BLaER1 treated with 17β-estradiol and CSF1 and Interleukin-3, amounts not matched to agents 10 nM and 100 nM (cell line): Measurements from ENCODE around the gene GALNTL6.
"Not testable (repeated sequence)": the region's sequence is repeated elsewhere in the genome, so short reads cannot be mapped to it uniquely, and the experiment has no call there.

Experiments used
- H3K27ac ChIP-seq, 11 experiments: shearing (Covaris generic); formaldehyde crosslinking; 2 replicates each; pipeline ENCODE4 v1.8.1; 2022
- H3K27me3 ChIP-seq, 11 experiments: shearing (Covaris generic); formaldehyde crosslinking; 2 replicates each; pipeline ENCODE4 v1.8.1; 2022
- H3K36me3 ChIP-seq, 11 experiments: shearing (Covaris generic); formaldehyde crosslinking; 2 replicates each; pipeline ENCODE4 v1.8.1; 2022
- H3K4me1 ChIP-seq, 10 experiments: shearing (Covaris generic); formaldehyde crosslinking; 2 replicates each; pipeline ENCODE4 v1.8.1; 2022
- H3K4me2 ChIP-seq, 11 experiments: shearing (Covaris generic); formaldehyde crosslinking; 2 replicates each; pipeline ENCODE4 v1.8.1; 2022
- H3K4me3 ChIP-seq, 10 experiments: shearing (Covaris generic); formaldehyde crosslinking; 2 replicates each; pipeline ENCODE4 v1.8.1; 2022
- H3K9ac ChIP-seq, 11 experiments: shearing (Covaris generic); formaldehyde crosslinking; 2 replicates each; pipeline ENCODE4 v1.8.1; 2022
- H3K9me3 ChIP-seq, 11 experiments: shearing (Covaris generic); formaldehyde crosslinking; replicated peaks in 1 of 11; 2 replicates each; pipeline ENCODE4 v1.8.1; 2022
- H4K20me1 ChIP-seq, 11 experiments: shearing (Covaris generic); formaldehyde crosslinking; 2 replicates each; pipeline ENCODE4 v1.8.1; 2022
- Cebpa-rat ChIP-seq, 11 experiments: shearing (Covaris generic); IDR thresholded peaks; 2 replicates each; pipeline ENCODE4 v1.8.1; 2022

GALNTL6 gene

DNA sequence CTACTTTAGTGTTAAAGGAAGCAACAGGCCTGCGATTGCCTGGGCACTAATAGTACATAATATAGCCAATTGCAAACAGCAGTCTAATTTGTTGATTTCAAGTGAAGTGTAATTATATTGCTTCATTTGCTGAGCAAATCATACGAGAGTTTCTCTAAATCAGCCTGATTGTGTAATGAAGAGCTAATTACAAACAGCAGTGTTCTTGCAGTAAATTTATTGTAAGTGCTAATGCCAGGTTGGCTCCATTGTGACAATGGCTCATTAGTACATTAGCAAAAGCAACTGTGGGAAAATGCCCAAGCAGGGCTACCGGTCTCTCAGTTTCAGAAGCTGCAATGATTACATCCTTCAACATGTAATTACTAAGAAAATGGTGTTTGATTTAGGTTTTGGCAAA is 591.5 kb downstream of the GALNTL6 start:
- Histone ChIP-seq H3K27ac (no peak overlapping the region), H3K4me1 (no peaks in the 10 kb centered on the region), H3K36me3 (no peaks in the 10 kb centered on the region), H3K4me3 (no peak overlapping the region), H3K4me2 (no peak overlapping the region), H3K9ac (no peak overlapping the region), H4K20me1 (no peaks in the 10 kb centered on the region), H3K27me3 (no peaks in the 10 kb centered on the region), H3K9me3 (no peaks in the 10 kb centered on the region)
- TF ChIP-seq Cebpa-rat (IDR thresholded peaks at IDR 0.05): 0 out of 22 replicates have a peak, but pooled peaks of 1 of the 11 experiments have one; percentile 13

DNA sequence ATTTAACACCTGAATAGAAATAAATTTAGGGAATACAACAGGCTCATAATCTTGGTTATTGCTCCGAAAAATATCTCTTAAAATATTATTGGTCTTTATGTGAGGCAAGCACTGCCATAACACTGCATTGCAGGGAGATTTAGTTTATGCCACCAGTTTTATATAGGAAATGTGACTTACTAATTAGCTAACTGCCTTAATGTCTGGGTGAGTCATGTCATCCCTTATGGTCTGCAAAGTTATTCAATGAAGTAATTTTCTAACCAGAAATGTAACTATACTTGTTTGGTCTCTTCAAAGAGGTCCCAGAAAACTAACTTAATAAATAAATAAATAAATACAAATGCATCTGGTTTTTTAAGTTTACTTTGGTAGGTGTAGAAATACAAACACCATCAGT is 597.2 kb downstream of the GALNTL6 start:
- Histone ChIP-seq H3K27ac (no peak overlapping the region), H4K20me1 (no peaks in the 10 kb centered on the region), H3K4me1 (peaks cover 0 to 20% (median 0%) of the 10 kb centered on the region in 10 experiments; a peak in 7 of 20 replicates), H3K4me2 (no peak overlapping the region), H3K27me3 (no peaks in the 10 kb centered on the region), H3K4me3 (no peak overlapping the region), H3K9me3 (no peaks in the 10 kb centered on the region), H3K9ac (no peak overlapping the region), H3K36me3 (no peaks in the 10 kb centered on the region)
- no peak for TF ChIP-seq Cebpa-rat (IDR thresholded peaks at IDR 0.05)

DNA sequence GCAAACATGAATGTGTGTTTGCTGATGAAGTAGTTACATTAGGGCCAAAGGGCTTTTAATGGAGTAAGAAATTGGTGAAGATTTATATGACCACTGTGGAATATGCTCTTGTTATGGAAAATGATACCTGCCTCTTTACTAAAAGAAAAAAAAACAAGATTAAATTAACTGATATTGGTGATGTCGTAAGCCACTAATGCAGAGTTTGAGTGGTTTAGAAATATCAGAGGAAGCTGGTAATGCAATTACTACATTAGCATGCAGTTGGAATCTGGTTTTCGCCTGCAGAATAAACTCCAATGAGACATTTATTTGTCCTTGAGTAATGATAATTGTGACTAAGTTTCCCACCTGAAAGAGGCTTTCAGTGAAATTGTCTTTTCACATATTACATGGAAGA is 597.9 kb downstream of the GALNTL6 start:
- Histone ChIP-seq H3K27ac (no peak overlapping the region), H3K4me1 (peaks cover 0 to 20% (median 0%) of the 10 kb centered on the region in 10 experiments; a peak in 7 of 20 replicates), H4K20me1 (no peaks in the 10 kb centered on the region), H3K27me3 (no peaks in the 10 kb centered on the region), H3K4me2 (no peak overlapping the region), H3K4me3 (no peak overlapping the region), H3K36me3 (no peaks in the 10 kb centered on the region), H3K9ac (no peak overlapping the region), H3K9me3 (no peaks in the 10 kb centered on the region)
- no peak for TF ChIP-seq Cebpa-rat (IDR thresholded peaks at IDR 0.05)

DNA sequence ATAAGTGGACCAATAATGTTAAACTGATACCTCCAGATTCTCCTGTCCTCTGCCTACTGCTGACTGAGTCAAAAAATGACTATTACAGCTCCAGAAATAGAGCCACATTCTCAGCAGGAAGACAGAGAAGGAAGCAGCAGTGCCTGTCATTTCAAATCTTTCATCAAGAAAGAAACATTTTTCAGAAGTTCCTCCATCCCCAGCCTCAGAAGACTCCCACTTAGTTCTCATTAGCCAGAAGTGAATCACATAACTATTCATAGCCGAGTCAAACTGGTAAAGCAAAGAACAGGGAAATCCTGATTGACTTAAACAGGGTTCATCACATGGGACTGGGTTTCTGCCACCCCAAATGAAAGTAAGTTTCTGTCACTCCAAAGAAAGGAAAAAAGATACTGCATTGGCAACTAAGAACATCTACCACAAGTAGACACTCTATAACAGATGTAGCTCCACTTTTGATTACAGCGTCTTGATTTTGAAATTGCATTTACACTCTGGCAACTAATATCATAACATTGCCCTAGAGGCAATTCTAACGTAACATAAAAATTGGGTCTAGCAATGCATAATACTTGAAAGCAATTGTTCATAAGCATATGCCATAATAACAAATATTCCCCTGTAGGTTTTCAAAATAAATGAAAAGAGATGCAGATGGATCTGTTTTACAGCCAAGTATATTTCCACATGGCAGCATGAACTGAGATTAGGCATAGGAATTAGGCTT is 599.8 kb downstream of the GALNTL6 start:
- peaks cover 0 to 20% (median 0%) of the 10 kb centered on the region in 10 experiments; a peak in 7 of 20 replicates for H3K4me1 ChIP-seq
- H3K9me3 ChIP-seq: no peaks in the 10 kb centered on the region
- no peaks in the 10 kb centered on the region for H4K20me1 ChIP-seq
- no peak overlapping the region; a peak in 1 of 22 replicates for H3K9ac ChIP-seq
- H3K4me3 ChIP-seq: no peak overlapping the region
- H3K4me2 ChIP-seq: peak overlapping the region in 3 of 11 experiments; percentile 19 to 57 (median 54); a peak in 4 of 22 replicates
- peak overlapping the region in 1 of 11 experiments; percentile 6; a peak in 2 of 22 replicates for H3K27ac ChIP-seq
- no peak for TF ChIP-seq Cebpa-rat (IDR thresholded peaks at IDR 0.05)
- no peaks in the 10 kb centered on the region for H3K27me3 ChIP-seq
- H3K36me3 ChIP-seq: no peaks in the 10 kb centered on the region

DNA sequence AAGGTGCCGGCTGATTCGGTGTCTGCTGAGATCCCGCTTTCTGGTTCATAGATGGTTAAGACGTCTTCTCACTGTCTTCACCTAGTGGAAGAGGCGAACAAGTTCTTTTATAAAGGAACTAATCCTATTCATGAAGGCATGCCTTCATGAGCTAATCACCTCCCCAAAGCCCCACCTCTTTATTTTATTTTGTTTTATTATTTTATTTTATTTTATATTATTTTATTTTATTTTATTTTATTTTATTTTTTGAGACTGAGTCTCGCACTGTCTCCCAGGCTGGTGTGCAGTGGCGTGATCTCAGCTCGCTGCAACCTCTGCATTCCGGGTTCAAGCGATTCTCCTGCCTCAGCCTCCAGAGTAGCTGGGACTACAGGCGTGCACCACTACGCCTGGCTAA is 615.8 kb downstream of the GALNTL6 start:
- H4K20me1 ChIP-seq, H3K27me3 ChIP-seq, H3K4me1 ChIP-seq, H3K36me3 ChIP-seq, H3K27ac ChIP-seq, H3K9me3 ChIP-seq, H3K4me3 ChIP-seq, H3K9ac ChIP-seq, H3K4me2 ChIP-seq: not testable (repeated sequence)

DNA sequence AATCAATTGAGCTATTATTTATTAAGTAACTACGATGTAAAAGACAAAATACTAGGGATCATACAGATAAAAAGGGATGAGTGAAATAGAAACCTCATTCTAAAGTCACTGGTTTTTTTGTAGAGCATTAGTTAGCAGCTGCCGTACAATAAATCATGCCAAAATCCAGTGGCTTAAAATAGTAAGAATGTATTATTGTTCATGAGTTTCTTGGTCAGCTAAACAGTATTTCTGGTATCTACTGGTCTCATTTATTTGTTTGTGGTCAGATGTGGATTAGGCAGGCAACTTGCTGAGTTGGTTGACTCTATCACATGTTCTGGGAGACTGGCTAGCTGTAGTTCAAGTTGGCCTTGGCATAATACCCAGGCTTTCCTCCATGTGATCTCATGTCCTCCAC is 667.3 kb downstream of the GALNTL6 start:
- H3K4me3 ChIP-seq: no peak overlapping the region
- H3K36me3 ChIP-seq: no peaks in the 10 kb centered on the region
- H3K4me1 ChIP-seq: no peaks in the 10 kb centered on the region
- H3K9me3 ChIP-seq: peaks cover 13 to 21% (median 17%) of the 10 kb centered on the region in 11 experiments
- no peaks in the 10 kb centered on the region for H4K20me1 ChIP-seq
- no peak for TF ChIP-seq Cebpa-rat (IDR thresholded peaks at IDR 0.05)
- H3K9ac ChIP-seq: no peak overlapping the region
- H3K4me2 ChIP-seq: no peak overlapping the region
- H3K27ac ChIP-seq: no peak overlapping the region
- H3K27me3 ChIP-seq: no peaks in the 10 kb centered on the region

DNA sequence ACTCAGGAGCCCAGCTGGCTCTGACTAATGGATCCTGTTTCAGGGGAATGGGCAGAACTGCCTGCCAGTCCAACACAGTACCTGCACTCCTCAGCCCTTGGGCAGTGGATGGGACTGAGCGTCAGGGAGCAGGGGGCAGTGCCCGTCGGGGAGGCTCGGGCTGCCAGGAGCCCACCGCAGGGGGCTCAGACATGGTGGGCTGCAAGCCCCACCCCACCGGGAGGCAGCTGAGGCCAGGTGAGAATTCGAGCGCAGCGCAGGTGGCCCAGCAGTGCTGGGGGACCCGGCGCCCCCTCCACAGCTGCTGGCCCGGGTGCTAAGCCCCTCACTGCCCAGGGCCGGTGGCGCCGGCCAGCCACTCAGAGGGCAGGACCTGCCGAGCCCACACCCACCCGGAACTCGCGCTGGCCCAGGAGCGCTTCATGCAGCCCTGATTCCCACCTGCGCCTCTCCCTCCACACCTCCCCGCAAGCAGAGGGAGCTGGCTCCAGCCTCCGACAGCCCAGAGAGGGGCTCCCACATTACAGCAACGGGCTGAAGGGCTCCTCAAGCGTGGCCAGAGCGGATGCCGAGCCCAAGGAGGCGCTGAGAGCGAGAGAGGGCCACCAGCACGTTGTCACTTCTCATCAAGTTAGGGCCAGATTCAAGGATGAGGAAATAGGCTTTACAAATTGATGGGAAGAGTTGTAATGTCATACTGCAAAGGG is 668.8 kb downstream of the GALNTL6 start:
- no peaks in the 10 kb centered on the region for H3K4me1 ChIP-seq

DNA sequence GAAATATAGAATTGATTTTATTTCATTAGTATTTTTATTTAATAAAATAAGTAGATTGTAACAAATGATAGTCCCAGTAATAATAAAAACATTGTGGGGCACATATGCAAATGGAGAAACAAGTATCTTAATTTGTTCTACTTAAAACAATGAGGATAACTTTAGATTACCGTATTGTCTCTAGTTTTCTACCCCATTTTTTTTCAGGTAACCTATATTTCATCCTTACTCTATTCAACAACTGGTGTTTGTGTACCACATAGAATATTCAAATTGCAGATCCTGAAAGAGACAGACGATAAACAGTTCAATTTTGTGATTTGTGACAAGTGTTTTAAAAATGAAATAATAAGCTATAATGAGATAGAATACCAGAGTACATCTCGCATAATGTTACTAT is 671.8 kb downstream of the GALNTL6 start:
- Histone ChIP-seq H3K27me3 (no peaks in the 10 kb centered on the region), H3K27ac (no peak overlapping the region), H3K36me3 (no peaks in the 10 kb centered on the region), H3K4me1 (no peaks in the 10 kb centered on the region), H3K9me3 (peaks cover 13 to 21% (median 17%) of the 10 kb centered on the region in 11 experiments), H3K9ac (no peak overlapping the region), H4K20me1 (no peaks in the 10 kb centered on the region), H3K4me3 (no peak overlapping the region), H3K4me2 (no peak overlapping the region)
- TF ChIP-seq Cebpa-rat (IDR thresholded peaks at IDR 0.05): no peak

More for the DNA sequence above, 668.8 kb downstream of the GALNTL6 start:
- no peak overlapping the region for H3K27ac ChIP-seq
- no peaks in the 10 kb centered on the region for H3K27me3 ChIP-seq
- no peaks in the 10 kb centered on the region for H3K36me3 ChIP-seq
- no peak overlapping the region for H3K9ac ChIP-seq
- peaks cover 13 to 21% (median 17%) of the 10 kb centered on the region in 11 experiments for H3K9me3 ChIP-seq
- no peaks in the 10 kb centered on the region for H4K20me1 ChIP-seq
- no peak overlapping the region for H3K4me3 ChIP-seq
- TF ChIP-seq Cebpa-rat (IDR thresholded peaks at IDR 0.05): no peak
- no peak overlapping the region for H3K4me2 ChIP-seq

DNA sequence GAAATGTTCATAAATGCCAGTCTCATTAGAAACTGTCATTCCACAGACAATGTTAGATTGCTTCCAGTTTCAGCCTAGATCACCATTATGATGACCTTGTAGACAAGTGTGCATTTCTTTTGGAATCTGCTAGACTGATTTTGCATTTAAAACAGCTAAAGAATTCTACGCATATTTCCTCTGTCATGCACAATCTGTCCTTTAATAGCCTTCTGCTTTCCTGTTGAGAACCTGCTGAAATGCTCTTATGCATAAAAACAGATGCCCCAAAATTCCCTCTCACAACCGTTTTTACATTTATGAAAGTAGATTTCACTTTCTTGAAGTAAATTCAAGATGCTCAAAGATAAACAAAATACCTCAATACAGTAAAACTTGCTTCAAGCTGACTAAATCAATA is 673.3 kb downstream of the GALNTL6 start:
- TF ChIP-seq Cebpa-rat (IDR thresholded peaks at IDR 0.05): no peak
- Histone ChIP-seq H3K36me3 (no peaks in the 10 kb centered on the region), H3K27me3 (no peaks in the 10 kb centered on the region), H3K4me1 (no peaks in the 10 kb centered on the region), H4K20me1 (no peaks in the 10 kb centered on the region), H3K4me2 (no peak overlapping the region), H3K9me3 (peaks cover 8 to 11% (median 10%) of the 10 kb centered on the region in 11 experiments), H3K4me3 (no peak overlapping the region), H3K9ac (no peak overlapping the region), H3K27ac (no peak overlapping the region)

DNA sequence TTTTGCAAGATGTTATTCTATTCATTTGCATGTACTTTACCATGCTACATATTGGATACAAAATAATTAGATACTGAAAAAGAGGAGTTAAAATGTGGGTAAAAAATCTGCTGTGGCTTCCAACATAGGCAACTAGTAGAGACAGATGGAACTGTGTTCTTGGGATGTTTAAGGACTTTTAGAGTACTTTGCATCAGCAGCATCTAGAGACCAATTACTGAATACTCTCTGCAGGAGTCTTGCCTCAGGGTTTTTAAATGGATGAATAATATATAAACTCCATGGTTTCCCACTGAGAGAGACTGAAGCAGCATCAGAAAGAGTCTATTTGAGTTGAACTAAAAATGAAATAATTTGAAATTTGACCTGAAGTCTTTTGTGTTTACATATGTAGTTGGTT is 676.7 kb downstream of the GALNTL6 start:
- Histone ChIP-seq H3K27me3 (no peaks in the 10 kb centered on the region), H3K4me2 (no peak overlapping the region), H3K27ac (no peak overlapping the region), H3K4me1 (no peaks in the 10 kb centered on the region), H3K9ac (no peak overlapping the region), H3K9me3 (no peaks in the 10 kb centered on the region), H4K20me1 (no peaks in the 10 kb centered on the region), H3K36me3 (no peaks in the 10 kb centered on the region), H3K4me3 (no peak overlapping the region)
- TF ChIP-seq Cebpa-rat (IDR thresholded peaks at IDR 0.05): no peak
